OCI-LY1 (cell line): ENCODE measurements around the gene DHRS7.

Experiments
- H2AFZ ChIP-seq: fragments of 200-600 bp; sonication (generic), shearing (Covaris generic); 2 replicates; pipeline ENCODE4 v1.6.0; 2014; ENCODE audit warnings: antibody characterized with exemption, mild to moderate bottlenecking, low read length
- H3F3A ChIP-seq: fragments of 200-600 bp; sonication (generic), shearing (Covaris generic); 2 replicates; pipeline ENCODE4 v1.6.0; 2014; ENCODE audit warnings: mild to moderate bottlenecking, antibody characterized with exemption, low read length, moderate library complexity; ENCODE audit not compliant: insufficient read depth
- H3K27ac ChIP-seq: fragments of 200-600 bp; sonication (generic); 2 replicates; pipeline ENCODE4 v1.5.1; 2014; ENCODE audit warnings: low read length, mixed run types, mild to moderate bottlenecking, low read depth; ENCODE audit not compliant: poor library complexity, severe bottlenecking
- H3K27me3 ChIP-seq: fragments of 200-600 bp; sonication (generic); 2 replicates; pipeline ENCODE4 v1.6.0; 2014; ENCODE audit warnings: antibody characterized with exemption, mild to moderate bottlenecking, low read length, moderate library complexity; ENCODE audit not compliant: insufficient read depth
- H3K36me3 ChIP-seq: fragments of 200-600 bp; sonication (generic); 2 replicates; pipeline ENCODE4 v1.6.1; 2014; ENCODE audit warnings: mild to moderate bottlenecking, antibody characterized with exemption, low read length, moderate library complexity, mixed read lengths; ENCODE audit not compliant: insufficient read depth
- H3K4me1 ChIP-seq: fragments of 200-600 bp; sonication (generic); 2 replicates; pipeline ENCODE4 v1.5.1; 2014; ENCODE audit warnings: mild to moderate bottlenecking, low read length, moderate library complexity; ENCODE audit not compliant: insufficient read depth, severe bottlenecking
- H3K4me2 ChIP-seq: fragments of 200-600 bp; sonication (generic), shearing (Covaris generic); 2 replicates; pipeline ENCODE4 v1.6.1; 2014; ENCODE audit warnings: low read length
- H3K4me3 ChIP-seq: fragments of 200-600 bp; sonication (generic); 2 replicates; pipeline ENCODE4 v1.5.1; 2014; ENCODE audit warnings: low read length, low read depth, mild to moderate bottlenecking, mixed read lengths; ENCODE audit not compliant: poor library complexity, severe bottlenecking
- H3K79me2 ChIP-seq: fragments of 200-600 bp; shearing (Covaris generic); 2 replicates; pipeline ENCODE4 v1.6.1; 2016; ENCODE audit warnings: mixed run types, low read length, mixed read lengths; ENCODE audit not compliant: insufficient read depth
- H3K9ac ChIP-seq: fragments of 200-600 bp; sonication (generic), shearing (Covaris generic); 2 replicates; pipeline ENCODE4 v1.6.1; 2014; ENCODE audit warnings: mild to moderate bottlenecking, low read length, mixed read lengths
- H3K9me2 ChIP-seq: fragments of 200-600 bp; sonication (generic), shearing (Covaris generic); 2 replicates; pipeline ENCODE4 v1.6.1; 2014; ENCODE audit warnings: low read depth, mild to moderate bottlenecking, low read length, mixed read lengths
- H3K9me3 ChIP-seq: fragments of 200-600 bp; shearing (Covaris generic); 2 replicates; pipeline ENCODE4 v1.6.1; 2014; ENCODE audit warnings: low read length, mixed read lengths
- H4K20me1 ChIP-seq: fragments of 200-600 bp; sonication (generic), shearing (Covaris generic); 2 replicates; pipeline ENCODE4 v1.6.0; 2016; ENCODE audit warnings: mild to moderate bottlenecking, low read length; ENCODE audit not compliant: insufficient read depth
- EZH2 ChIP-seq: fragments of 200-600 bp; sonication (generic), shearing (Covaris generic); IDR thresholded peaks from 2 replicates; pipeline ENCODE4 v1.8.0; 2017; ENCODE audit warnings: borderline replicate concordance, mixed run types, mild to moderate bottlenecking, antibody characterized with exemption, low read length, moderate library complexity, mixed read lengths
- TF ChIP-seq, protein P1 (sequence below): fragments of 200-600 bp; sonication (generic), shearing (Covaris generic); IDR thresholded peaks from 2 replicates; pipeline ENCODE4 v1.5.1; 2017; ENCODE audit warnings: mild to moderate bottlenecking, antibody characterized with exemption, low read length, moderate library complexity, mixed read lengths

Gene DHRS7

DNA sequence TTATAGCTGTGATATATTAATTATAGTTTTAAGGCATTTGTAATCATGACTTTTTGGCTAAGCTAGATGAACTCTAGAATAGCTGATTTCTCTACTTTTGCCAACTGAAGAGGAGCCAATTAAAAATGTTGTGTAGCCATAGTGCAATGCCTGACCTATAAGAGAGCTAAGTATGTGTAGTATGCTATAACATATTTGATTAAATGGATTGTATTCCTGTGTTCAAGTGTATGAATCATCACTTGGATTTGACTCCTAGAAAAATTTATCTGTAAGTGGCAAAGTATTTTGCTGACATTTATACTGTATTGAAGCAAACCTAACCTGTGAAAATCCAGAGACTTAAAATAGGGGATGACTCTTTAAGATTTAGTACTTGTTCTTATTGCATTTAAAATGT is 39.3 kb downstream of the DHRS7 start:
- Histone ChIP-seq H3K9me3 (peaks cover 2% of the 10 kb centered on the region; the same call in 1 of the 2 replicates), H3K27me3 (no peaks in the 10 kb centered on the region), H3K4me2 (no peak overlapping the region), H3K9ac (no peak overlapping the region), H3K27ac (no peak overlapping the region), H2AFZ (no peak overlapping the region), H4K20me1 (no peaks in the 10 kb centered on the region), H3F3A (no peaks in the 10 kb centered on the region), H3K36me3 (peaks cover 74% of the 10 kb centered on the region), H3K9me2 (no peaks in the 10 kb centered on the region), H3K79me2 (no peaks in the 10 kb centered on the region), H3K4me1 (no peaks in the 10 kb centered on the region), H3K4me3 (no peak overlapping the region)
- no peak for TF ChIP-seq EZH2
- TF ChIP-seq, protein P1, sequence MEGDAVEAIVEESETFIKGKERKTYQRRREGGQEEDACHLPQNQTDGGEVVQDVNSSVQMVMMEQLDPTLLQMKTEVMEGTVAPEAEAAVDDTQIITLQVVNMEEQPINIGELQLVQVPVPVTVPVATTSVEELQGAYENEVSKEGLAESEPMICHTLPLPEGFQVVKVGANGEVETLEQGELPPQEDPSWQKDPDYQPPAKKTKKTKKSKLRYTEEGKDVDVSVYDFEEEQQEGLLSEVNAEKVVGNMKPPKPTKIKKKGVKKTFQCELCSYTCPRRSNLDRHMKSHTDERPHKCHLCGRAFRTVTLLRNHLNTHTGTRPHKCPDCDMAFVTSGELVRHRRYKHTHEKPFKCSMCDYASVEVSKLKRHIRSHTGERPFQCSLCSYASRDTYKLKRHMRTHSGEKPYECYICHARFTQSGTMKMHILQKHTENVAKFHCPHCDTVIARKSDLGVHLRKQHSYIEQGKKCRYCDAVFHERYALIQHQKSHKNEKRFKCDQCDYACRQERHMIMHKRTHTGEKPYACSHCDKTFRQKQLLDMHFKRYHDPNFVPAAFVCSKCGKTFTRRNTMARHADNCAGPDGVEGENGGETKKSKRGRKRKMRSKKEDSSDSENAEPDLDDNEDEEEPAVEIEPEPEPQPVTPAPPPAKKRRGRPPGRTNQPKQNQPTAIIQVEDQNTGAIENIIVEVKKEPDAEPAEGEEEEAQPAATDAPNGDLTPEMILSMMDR, result no peak

DNA sequence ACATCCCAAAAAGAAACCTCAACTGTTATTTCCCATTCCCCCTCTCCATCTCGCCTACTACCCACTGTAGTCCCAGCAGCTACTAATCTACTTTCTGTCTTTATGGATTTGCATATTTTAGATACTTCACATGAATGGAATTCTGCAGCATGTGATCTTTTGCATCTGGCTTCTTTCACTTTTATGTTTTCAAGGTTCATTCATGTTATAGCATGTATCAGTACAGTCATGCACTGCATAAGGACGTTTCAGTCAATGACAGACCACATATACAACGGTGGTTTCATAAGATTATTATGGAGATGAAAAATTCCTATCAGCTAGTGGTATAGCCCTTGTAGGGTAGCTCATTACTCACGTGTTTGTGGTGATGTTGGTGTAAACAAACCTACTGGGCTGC is 49.0 kb downstream of the DHRS7 start:
- Histone ChIP-seq H3K9me3 (no peaks in the 10 kb centered on the region), H3K79me2 (0 out of 2 replicates have a peak, but pooled peaks cover 7% of the 10 kb centered on the region), H3F3A (no peaks in the 10 kb centered on the region), H3K27ac (no peak overlapping the region), H3K9me2 (no peaks in the 10 kb centered on the region), H3K4me1 (no peaks in the 10 kb centered on the region), H3K4me3 (no peak overlapping the region), H3K9ac (no peak overlapping the region), H3K4me2 (no peak overlapping the region), H2AFZ (no peak overlapping the region), H3K27me3 (no peaks in the 10 kb centered on the region), H3K36me3 (peaks cover 62% of the 10 kb centered on the region), H4K20me1 (no peaks in the 10 kb centered on the region)
- TF ChIP-seq, protein P1, result no peak
- TF ChIP-seq EZH2, result no peak

DNA sequence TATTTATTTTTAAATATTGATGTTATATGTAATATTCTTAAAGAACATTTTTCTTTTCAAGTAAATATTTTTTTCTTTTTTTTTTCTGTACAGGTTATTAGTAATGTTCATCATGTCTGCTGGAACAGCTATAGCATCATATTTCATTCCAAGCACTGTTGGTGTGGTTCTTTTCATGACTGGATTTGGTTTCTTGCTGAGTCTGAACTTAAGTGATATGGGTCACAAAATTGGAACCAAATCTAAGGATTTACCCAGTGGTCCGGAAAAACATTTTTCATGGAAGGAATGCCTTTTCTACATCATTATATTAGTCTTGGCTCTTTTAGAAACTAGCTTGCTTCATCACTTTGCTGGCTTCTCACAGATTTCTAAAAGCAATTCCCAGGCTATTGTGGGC is 50.3 kb downstream of the DHRS7 start:
- Histone ChIP-seq H4K20me1 (no peaks in the 10 kb centered on the region), H3K4me3 (no peak overlapping the region), H3K9me2 (no peaks in the 10 kb centered on the region), H3K9ac (no peak overlapping the region), H3K36me3 (peaks cover 60% of the 10 kb centered on the region), H2AFZ (no peak overlapping the region), H3K27me3 (no peaks in the 10 kb centered on the region), H3F3A (no peaks in the 10 kb centered on the region), H3K9me3 (no peaks in the 10 kb centered on the region), H3K27ac (no peak overlapping the region), H3K79me2 (0 out of 2 replicates have a peak, but pooled peaks cover 7% of the 10 kb centered on the region), H3K4me1 (no peaks in the 10 kb centered on the region), H3K4me2 (no peak overlapping the region)
- TF ChIP-seq, protein P1, result no peak
- TF ChIP-seq EZH2, result no peak
